H9 (cell line): ENCODE data around the gene APBA3. TPM values are rescaled to one million over a fixed set of nuclear protein-coding genes. Genes with fewer than 3 reads are reported as not detected.

Experiments used
- DNase-seq: peaks from one replicate; pipeline ENCODE4 v3.0.0-alpha.2; 2017
- H2AFZ ChIP-seq: one replicate; pipeline ENCODE4 v1.6.1; 2013; ENCODE audit warnings: mild to moderate bottlenecking, low read length, control low read depth, moderate library complexity
- H2AK5ac ChIP-seq: 2 replicates; pipeline ENCODE4 v1.6.1; 2013; ENCODE audit warnings: low read length, control low read depth, mixed read lengths; ENCODE audit not compliant: insufficient read length
- H2BK120ac ChIP-seq: one replicate; pipeline ENCODE4 v1.6.1; 2013; ENCODE audit warnings: low read depth, mild to moderate bottlenecking, low read length, control low read depth, inconsistent platforms; ENCODE audit not compliant: poor library complexity, severe bottlenecking
- H2BK12ac ChIP-seq: 2 replicates; pipeline ENCODE4 v1.6.1; 2013; ENCODE audit warnings: low read length, control low read depth, mixed read lengths, low read depth; ENCODE audit not compliant: insufficient read length
- H2BK15ac ChIP-seq: 2 replicates; pipeline ENCODE4 v1.6.1; 2013; ENCODE audit warnings: low read depth, low read length, control low read depth
- H2BK20ac ChIP-seq: one replicate; pipeline ENCODE4 v1.6.1; 2013; ENCODE audit warnings: low read depth, mild to moderate bottlenecking, low read length, control low read depth, inconsistent platforms; ENCODE audit not compliant: poor library complexity, severe bottlenecking
- H2BK5ac ChIP-seq: 2 replicates; pipeline ENCODE4 v1.6.1; 2013; ENCODE audit warnings: low read length, control low read depth, mixed read lengths; ENCODE audit not compliant: insufficient read length
- H3K14ac ChIP-seq: 2 replicates; pipeline ENCODE4 v1.6.1; 2013; ENCODE audit warnings: low read length, control low read depth; ENCODE audit not compliant: insufficient read depth
- H3K18ac ChIP-seq: 2 replicates; pipeline ENCODE4 v1.6.1; 2013; ENCODE audit warnings: low read depth, mild to moderate bottlenecking, mixed read lengths, low read length, control low read depth; ENCODE audit not compliant: insufficient read length
- H3K23ac ChIP-seq: 2 replicates; pipeline ENCODE4 v1.6.1; 2013; ENCODE audit warnings: low read length, control low read depth, mixed read lengths, low read depth; ENCODE audit not compliant: insufficient read length
- H3K23me2 ChIP-seq: 2 replicates; pipeline ENCODE4 v1.6.1; 2013; ENCODE audit warnings: low read depth, mild to moderate bottlenecking, mixed read lengths, low read length, control low read depth; ENCODE audit not compliant: insufficient read length, poor library complexity, severe bottlenecking
- H3K27ac ChIP-seq: 2 replicates; pipeline ENCODE4 v1.5.1; 2013; ENCODE audit warnings: low read length, control low read depth, mixed read lengths, low read depth; ENCODE audit not compliant: insufficient read length
- H3K27me3 ChIP-seq: 2 replicates; pipeline ENCODE4 v1.6.1; 2013; ENCODE audit warnings: low read length, control low read depth, inconsistent platforms; ENCODE audit not compliant: insufficient read depth
- H3K4ac ChIP-seq: 2 replicates; pipeline ENCODE4 v1.6.1; 2013; ENCODE audit warnings: low read depth, mild to moderate bottlenecking, control low read depth, inconsistent platforms, low read length, moderate library complexity
- H3K4me1 ChIP-seq: 2 replicates; pipeline ENCODE4 v1.6.1; 2013; ENCODE audit warnings: low read length, control low read depth, inconsistent platforms; ENCODE audit not compliant: insufficient read depth
- H3K4me2 ChIP-seq: 2 replicates; pipeline ENCODE4 v1.6.1; 2013; ENCODE audit warnings: low read length, control low read depth, mixed read lengths; ENCODE audit not compliant: insufficient read length, insufficient read depth
- H3K56ac ChIP-seq: 2 replicates; pipeline ENCODE4 v1.6.1; 2013; ENCODE audit warnings: low read depth, mild to moderate bottlenecking, mixed read lengths, low read length, control low read depth; ENCODE audit not compliant: insufficient read length
- H3K79me1 ChIP-seq: 2 replicates; pipeline ENCODE4 v1.6.1; 2013; ENCODE audit warnings: low read depth, mild to moderate bottlenecking, moderate library complexity, low read length, control low read depth, inconsistent platforms; ENCODE audit not compliant: insufficient read depth, poor library complexity, severe bottlenecking
- H3K79me2 ChIP-seq: 2 replicates; pipeline ENCODE4 v1.6.1; 2013; ENCODE audit warnings: low read length, control low read depth, inconsistent platforms; ENCODE audit not compliant: insufficient read depth
- H3K9ac ChIP-seq: 2 replicates; pipeline ENCODE4 v1.6.1; 2013; ENCODE audit warnings: low read length, control low read depth, mixed read lengths; ENCODE audit not compliant: insufficient read length; ENCODE audit errors: extremely low read depth
- H3K9me3 ChIP-seq: one replicate; pipeline ENCODE4 v1.6.1; 2013; ENCODE audit warnings: low read depth, low read length, inconsistent platforms; ENCODE audit not compliant: control insufficient read depth
- H3T11ph ChIP-seq: one replicate; pipeline ENCODE4 v1.6.1; 2013; ENCODE audit warnings: mild to moderate bottlenecking, low read length, control low read depth, inconsistent platforms
- H4K20me1 ChIP-seq: one replicate; pipeline ENCODE4 v1.6.1; 2013; ENCODE audit not compliant: control insufficient read depth, insufficient read length, insufficient read depth
- H4K5ac ChIP-seq: 2 replicates; pipeline ENCODE4 v1.6.1; 2013; ENCODE audit warnings: low read depth, mild to moderate bottlenecking, mixed read lengths, low read length, control low read depth; ENCODE audit not compliant: insufficient read length
- H4K8ac ChIP-seq: replicated peaks from 2 replicates; pipeline ENCODE4 v1.6.1; 2013; ENCODE audit warnings: low read length, control low read depth, mixed read lengths, low read depth; ENCODE audit not compliant: insufficient read length
- H4K91ac ChIP-seq: 2 replicates; pipeline ENCODE4 v1.6.1; 2013; ENCODE audit warnings: low read depth, mild to moderate bottlenecking, moderate library complexity, mixed read lengths, low read length, control low read depth; ENCODE audit not compliant: insufficient read length
- H3K27ac Mint-ChIP-seq, 3 experiments: 2 replicates in 2 of 3; 3 replicates in 1 of 3; pipeline ENCODE4 v1.8.0; 2020 to 2021; ENCODE audit warnings: mixed read lengths in 3 of 3, mild to moderate bottlenecking in 1 of 3, moderate library complexity in 1 of 3
- H3K27me3 Mint-ChIP-seq: 2 replicates; pipeline ENCODE4 v1.8.0; 2021; ENCODE audit warnings: low read depth, mild to moderate bottlenecking, moderate library complexity, mixed read lengths
- H3K36me3 Mint-ChIP-seq, 3 experiments: 2 replicates in 2 of 3; 3 replicates in 1 of 3; pipeline ENCODE4 v1.8.0; 2020 to 2021; ENCODE audit warnings: low read depth in 3 of 3, mixed read lengths in 3 of 3; ENCODE audit not compliant: insufficient read depth in 1 of 3
- H3K4me1 Mint-ChIP-seq, 2 experiments: 2 replicates each; pipeline ENCODE4 v1.8.0; 2020; ENCODE audit warnings: mixed read lengths in 2 of 2
- H3K4me3 Mint-ChIP-seq, 2 experiments: 2 replicates in 1 of 2; 3 replicates in 1 of 2; pipeline ENCODE4 v1.8.0; 2020 to 2021; ENCODE audit warnings: mild to moderate bottlenecking in 2 of 2, mixed read lengths in 2 of 2, moderate library complexity in 1 of 2
- H3K9me3 Mint-ChIP-seq, 2 experiments: 2 replicates in 1 of 2; 3 replicates in 1 of 2; pipeline ENCODE4 v1.8.0; 2020; ENCODE audit warnings: mild to moderate bottlenecking in 2 of 2, mixed read lengths in 2 of 2, moderate library complexity in 1 of 2
- WGBS: extraction: QIAGEN DNeasy Blood & Tissue Kit; methylation state at CpG from one replicate; pipeline ENCODE4 v1.1.7; 2013; ENCODE audit warnings: missing lambda C conversion rate, low lambda C conversion rate, mixed read lengths; ENCODE audit not compliant: insufficient read length; ENCODE audit errors: extremely low coverage; 5-methylcytosine and 5-hydroxymethylcytosine counted together
- total RNA-seq: library from RNA; stranded (reverse); gene quantifications from 2 replicates; pipeline ENCODE4 v1.2.1, GENCODE V29; 2021
- TF ChIP-seq, protein P1 (sequence below): fragments of 200-600 bp; sonication (generic); conservative IDR thresholded peaks from 3 replicates; pipeline ENCODE4 v1.8.0; 2021; ENCODE audit warnings: antibody characterized with exemption, mild to moderate bottlenecking

APBA3 gene
- total RNA-seq, 1 experiment from 2014 or later = 21.8 TPM

DNA sequence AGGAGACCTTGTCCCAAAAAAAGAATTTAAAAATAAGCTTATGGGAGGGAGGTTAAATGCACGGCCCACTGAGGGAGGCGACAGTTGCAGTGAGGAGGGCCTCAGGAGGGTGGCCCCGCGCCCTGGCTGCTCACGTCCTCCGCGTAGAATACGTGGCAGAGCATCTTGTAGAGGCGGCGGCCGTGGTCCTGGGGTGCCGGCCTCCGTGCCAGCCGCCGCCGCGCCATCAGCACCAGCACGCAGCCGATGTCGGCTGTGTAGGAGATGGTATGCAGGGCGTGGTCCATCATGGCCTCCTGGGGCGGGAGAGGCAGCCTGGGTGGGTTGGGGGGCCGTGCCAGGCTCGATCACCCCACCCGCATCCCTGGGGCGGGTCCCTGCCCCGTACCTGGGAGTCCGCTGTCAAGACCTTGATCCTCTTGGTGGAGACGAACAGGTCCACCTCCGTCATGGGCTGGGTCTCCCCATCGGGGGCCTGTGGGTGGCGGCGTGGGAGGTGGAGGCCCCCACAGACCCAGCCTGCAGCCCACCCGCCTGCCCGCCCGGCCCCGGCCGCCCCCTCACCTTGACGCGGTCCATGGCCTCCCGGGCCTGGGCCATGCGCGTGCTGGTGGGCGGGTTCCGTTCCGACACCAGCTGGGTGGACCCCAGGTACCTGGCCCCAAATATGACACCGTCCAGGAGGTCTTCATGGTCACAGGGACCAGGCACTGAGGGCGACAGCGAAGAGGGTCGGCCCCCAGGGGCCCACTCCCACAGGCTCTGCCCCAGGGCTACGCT, 7.7 kb downstream of the APBA3 start:
- no peak overlapping the region for H2AFZ ChIP-seq
- peaks cover 7 to 33% (median 32%) of the 10 kb centered on the region in 3 experiments; a peak in 6 of 7 replicates for H3K36me3 Mint-ChIP-seq
- H3K27me3 Mint-ChIP-seq = no peaks in the 10 kb centered on the region
- no peaks in the 10 kb centered on the region for H3K4me1 ChIP-seq
- H2AK5ac ChIP-seq = no peak overlapping the region
- no peak overlapping the region for H4K8ac ChIP-seq
- no peak overlapping the region for H2BK12ac ChIP-seq
- H3K9me3 ChIP-seq = no peaks in the 10 kb centered on the region
- no peaks in the 10 kb centered on the region for H3K23me2 ChIP-seq
- no peak overlapping the region for H3K23ac ChIP-seq
- no peaks in the 10 kb centered on the region for H3K79me2 ChIP-seq
- H3K14ac ChIP-seq = no peak overlapping the region
- no peak overlapping the region for H2BK20ac ChIP-seq
- H3K27me3 ChIP-seq = no peaks in the 10 kb centered on the region
- H3K27ac Mint-ChIP-seq = no peak overlapping the region
- no peaks in the 10 kb centered on the region for H3K9me3 Mint-ChIP-seq
- H2BK5ac ChIP-seq = no peak overlapping the region
- H3K4ac ChIP-seq = no peak overlapping the region
- no peak overlapping the region for H3K27ac ChIP-seq
- H4K20me1 ChIP-seq = no peaks in the 10 kb centered on the region
- H3K9ac ChIP-seq = no peak overlapping the region
- WGBS = no CpG with 5 or more reads among the region's 51 CpGs
- no peak overlapping the region for H3K4me2 ChIP-seq
- no peak overlapping the region for H4K5ac ChIP-seq
- H3K4me1 Mint-ChIP-seq = no peaks in the 10 kb centered on the region
- no peak overlapping the region for H3T11ph ChIP-seq
- H3K4me3 Mint-ChIP-seq = no peak overlapping the region
- no peak overlapping the region for H4K91ac ChIP-seq
- no peaks in the 10 kb centered on the region for H3K79me1 ChIP-seq
- no peak for DNase-seq
- no peak overlapping the region for H2BK15ac ChIP-seq
- H2BK120ac ChIP-seq = no peak overlapping the region
- no peak overlapping the region for H3K56ac ChIP-seq
- no peak overlapping the region for H3K18ac ChIP-seq
- TF ChIP-seq, protein P1, sequence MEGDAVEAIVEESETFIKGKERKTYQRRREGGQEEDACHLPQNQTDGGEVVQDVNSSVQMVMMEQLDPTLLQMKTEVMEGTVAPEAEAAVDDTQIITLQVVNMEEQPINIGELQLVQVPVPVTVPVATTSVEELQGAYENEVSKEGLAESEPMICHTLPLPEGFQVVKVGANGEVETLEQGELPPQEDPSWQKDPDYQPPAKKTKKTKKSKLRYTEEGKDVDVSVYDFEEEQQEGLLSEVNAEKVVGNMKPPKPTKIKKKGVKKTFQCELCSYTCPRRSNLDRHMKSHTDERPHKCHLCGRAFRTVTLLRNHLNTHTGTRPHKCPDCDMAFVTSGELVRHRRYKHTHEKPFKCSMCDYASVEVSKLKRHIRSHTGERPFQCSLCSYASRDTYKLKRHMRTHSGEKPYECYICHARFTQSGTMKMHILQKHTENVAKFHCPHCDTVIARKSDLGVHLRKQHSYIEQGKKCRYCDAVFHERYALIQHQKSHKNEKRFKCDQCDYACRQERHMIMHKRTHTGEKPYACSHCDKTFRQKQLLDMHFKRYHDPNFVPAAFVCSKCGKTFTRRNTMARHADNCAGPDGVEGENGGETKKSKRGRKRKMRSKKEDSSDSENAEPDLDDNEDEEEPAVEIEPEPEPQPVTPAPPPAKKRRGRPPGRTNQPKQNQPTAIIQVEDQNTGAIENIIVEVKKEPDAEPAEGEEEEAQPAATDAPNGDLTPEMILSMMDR = no peak
